Activated CD8-positive, alpha-beta memory T cell treated with anti-CD3 and anti-CD28 coated beads, Interleukin-2, amount 10 ng/mL, durations not matched to agents 7 days and 5 days (primary cell): ENCODE measurements around the gene FNIP1. TPM values are rescaled to one million over a fixed set of nuclear protein-coding genes. Genes with fewer than 3 reads are reported as not detected.

Experiments used
- ATAC-seq: fragments of 150-1000 bp; cut with Tn5 transposase; one replicate; pipeline ENCODE4 v1.10.0; 2021; ENCODE audit warnings: moderate library complexity
- CTCF ChIA-PET: fragments of 350-600 bp; sonication (Branson Sonifier 250); formaldehyde crosslinking; loops from one replicate; lab custom pipeline; 2021; ENCODE audit warnings: antibody characterized with exemption; lab: Charles Lee
- DNase-seq: peaks from one replicate; pipeline ENCODE4 v3.0.0-alpha.2; 2020
- H3K27ac Mint-ChIP-seq: one replicate; pipeline ENCODE4 v1.8.0; 2021; ENCODE audit warnings: mild to moderate bottlenecking, mixed read lengths
- H3K27me3 Mint-ChIP-seq: one replicate; pipeline ENCODE4 v1.8.0; 2021; ENCODE audit warnings: mixed read lengths
- H3K36me3 Mint-ChIP-seq: one replicate; pipeline ENCODE4 v1.8.0; 2021; ENCODE audit warnings: mild to moderate bottlenecking, mixed read lengths
- H3K4me1 Mint-ChIP-seq: one replicate; pipeline ENCODE4 v1.8.0; 2021; ENCODE audit warnings: mixed read lengths
- H3K4me3 Mint-ChIP-seq: one replicate; pipeline ENCODE4 v1.8.0; 2021; ENCODE audit warnings: mild to moderate bottlenecking, moderate library complexity, mixed read lengths
- H3K9me3 Mint-ChIP-seq: one replicate; pipeline ENCODE4 v1.8.0; 2022; ENCODE audit warnings: low read depth, mixed read lengths
- total RNA-seq, 2 experiments: library from RNA; stranded (reverse); gene quantifications; one replicate each; pipeline ENCODE4 v1.2.3, GENCODE V29; 2021

Gene FNIP1
- total RNA-seq, 2 experiments from 2014 or later: 25.5 to 30.3 TPM

- Mint-ChIP-seq H3K27me3 (no peaks in the 10 kb centered on the region), H3K4me1 (peaks cover 7% of the 10 kb centered on the region), H3K9me3 (peaks cover 2% of the 10 kb centered on the region), H3K4me3 (no peak overlapping the region), H3K27ac (no peak overlapping the region), H3K36me3 (peaks cover 50% of the 10 kb centered on the region)
- DNase-seq (no peak), ATAC-seq (no peak)
- CTCF ChIA-PET: no interaction called here
These were observed 142.5 kb downstream of the FNIP1 start for GRCh38 chr5:131654309-131654708.

GRCh38 chr5:131649161-131649560 lies 147.7 kb downstream of the FNIP1 start:
- DNase-seq (no peak), ATAC-seq (no peak)
- Mint-ChIP-seq H3K4me3 (no peak overlapping the region), H3K27ac (no peak overlapping the region), H3K27me3 (no peaks in the 10 kb centered on the region), H3K4me1 (no peaks in the 10 kb centered on the region), H3K36me3 (peaks cover 53% of the 10 kb centered on the region), H3K9me3 (no peaks in the 10 kb centered on the region)
- CTCF ChIA-PET: no interaction called here

DNA sequence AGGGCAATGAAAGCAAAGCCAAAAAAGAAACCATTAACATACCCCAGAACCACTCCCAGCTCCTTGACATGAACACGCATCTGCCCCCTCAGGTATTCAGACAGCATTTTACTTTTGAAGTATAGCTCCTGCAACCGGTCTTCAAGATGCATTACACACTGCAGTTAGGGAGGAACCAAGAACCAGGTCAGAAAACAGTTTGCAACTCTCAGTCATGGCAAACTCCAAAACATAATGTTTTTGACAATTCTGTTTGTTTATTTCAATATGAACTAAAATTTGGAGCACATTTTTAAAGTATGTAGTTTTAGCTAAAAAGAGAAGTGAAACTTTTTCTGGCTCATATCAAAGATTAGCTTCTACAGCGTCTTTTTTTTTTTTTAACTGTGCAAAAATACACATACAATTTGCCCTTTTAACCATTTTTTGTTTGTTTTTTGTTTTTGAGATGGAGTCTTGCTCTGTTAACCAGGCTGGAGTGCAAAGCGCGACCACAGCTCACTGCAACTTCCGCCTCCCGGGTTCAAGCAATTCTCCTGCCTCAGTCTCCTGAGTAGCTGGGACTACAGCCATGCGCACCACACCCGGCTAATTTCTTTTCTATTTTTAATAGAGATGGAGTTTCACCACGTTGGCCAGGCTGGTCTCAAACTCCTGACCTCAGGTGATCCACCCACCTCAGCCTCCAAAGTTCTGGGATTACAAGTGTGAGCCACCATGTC lies 149.6 kb downstream of the FNIP1 start:
- H3K36me3 Mint-ChIP-seq: peaks cover 50% of the 10 kb centered on the region

GRCh38 chr5:131644822-131645221 lies 152.0 kb downstream of the FNIP1 start:
- H3K27me3 Mint-ChIP-seq: no peaks in the 10 kb centered on the region
- no peak for ATAC-seq
- H3K36me3 Mint-ChIP-seq: peaks cover 36% of the 10 kb centered on the region
- CTCF ChIA-PET: interaction anchor here (1.1 kb wide), 1 partner anchor 14 kb away, joined by 3 read pairs; no protein-coding TSS in a partner anchor
- no peak overlapping the region for H3K4me3 Mint-ChIP-seq
- no peaks in the 10 kb centered on the region for H3K9me3 Mint-ChIP-seq
- H3K27ac Mint-ChIP-seq: no peak overlapping the region
- peaks cover 9% of the 10 kb centered on the region for H3K4me1 Mint-ChIP-seq
- no peak for DNase-seq

More for the DNA sequence above, 149.6 kb downstream of the FNIP1 start:
- ATAC-seq (no peak), DNase-seq (no peak)
- Mint-ChIP-seq H3K9me3 (no peaks in the 10 kb centered on the region), H3K27me3 (no peaks in the 10 kb centered on the region), H3K27ac (no peak overlapping the region), H3K4me3 (no peak overlapping the region), H3K4me1 (no peaks in the 10 kb centered on the region)
- CTCF ChIA-PET: interaction anchor here (0.6 to 1.8 kb wide), 3 partner anchors 9 to 369 kb away, joined by 3 to 6 read pairs (median 3); no protein-coding TSS in a partner anchor

- ATAC-seq (no peak), DNase-seq (no peak)
- Mint-ChIP-seq H3K9me3 (no peaks in the 10 kb centered on the region), H3K36me3 (peaks cover 33% of the 10 kb centered on the region), H3K4me1 (peaks cover 12% of the 10 kb centered on the region), H3K4me3 (no peak overlapping the region), H3K27me3 (no peaks in the 10 kb centered on the region), H3K27ac (no peak overlapping the region)
- CTCF ChIA-PET: no interaction called here
These were observed 152.4 kb downstream of the FNIP1 start for GRCh38 chr5:131644370-131644769.

DNA sequence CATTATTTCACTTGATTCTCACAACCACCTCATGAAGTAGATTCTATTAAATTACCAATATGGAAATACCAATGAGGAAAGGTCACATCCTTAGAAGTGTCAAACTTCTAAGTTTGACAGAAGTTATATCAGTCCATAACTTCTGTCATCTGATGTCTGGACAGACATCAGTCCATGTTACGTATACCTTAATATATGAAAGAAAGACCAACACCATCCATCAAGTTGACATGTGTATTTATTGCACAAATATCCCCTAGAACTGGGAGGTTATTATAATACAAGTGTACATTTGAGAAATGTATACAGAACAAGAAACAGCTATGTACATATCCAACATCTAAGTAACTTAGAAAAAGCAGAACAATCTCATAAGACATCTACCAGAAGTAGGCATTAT lies 155.3 kb downstream of the FNIP1 start:
- CTCF ChIA-PET: interaction anchor here (1.2 to 1.3 kb wide), 2 partner anchors 52 to 367 kb away, joined by 3 to 5 read pairs; no protein-coding TSS in a partner anchor
- H3K9me3 Mint-ChIP-seq: no peaks in the 10 kb centered on the region

DNA sequence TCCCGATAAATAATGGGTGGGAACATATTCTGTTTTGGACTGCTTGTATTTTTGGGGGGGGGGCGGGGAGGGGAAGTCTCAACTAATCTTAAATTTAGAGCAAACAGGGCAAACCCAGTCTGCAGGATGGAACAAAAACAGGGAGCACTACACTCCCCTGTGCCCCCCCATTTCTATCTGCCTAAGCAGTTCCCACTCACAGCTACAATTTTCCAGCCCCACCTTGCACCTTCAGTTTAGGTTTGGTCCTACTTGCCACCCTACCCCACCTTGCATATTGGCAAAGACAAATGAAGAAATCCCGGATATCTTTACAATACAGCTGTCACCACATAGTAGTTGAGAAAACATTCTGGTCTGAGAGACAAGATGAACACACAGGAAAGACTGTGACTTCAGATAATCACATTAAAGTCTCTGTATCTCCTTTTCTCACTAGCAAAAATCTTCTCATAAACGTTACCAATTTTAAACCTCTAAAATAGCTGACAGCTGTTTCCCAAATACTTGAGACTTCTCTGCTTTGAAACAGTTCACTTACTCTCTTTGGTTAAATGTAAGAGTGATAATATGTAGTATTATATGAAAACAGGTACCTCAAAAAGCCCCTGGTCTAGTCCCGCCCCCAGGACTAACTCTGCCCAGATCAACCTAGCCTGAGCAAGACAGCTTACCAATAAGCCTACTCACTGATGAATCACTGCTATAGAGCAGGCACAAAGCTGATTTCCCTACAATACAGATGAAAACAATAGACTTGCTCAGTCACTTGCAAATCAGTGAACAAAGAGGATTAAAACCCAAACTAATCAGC lies 156.6 kb downstream of the FNIP1 start:
- DNase-seq: no peak
- H3K27ac Mint-ChIP-seq: peak overlapping the region; percentile 12
- H3K4me1 Mint-ChIP-seq: peaks cover 23% of the 10 kb centered on the region
- CTCF ChIA-PET: interaction anchor here (1.1 to 1.2 kb wide), 2 partner anchors 10 to 51 kb away, joined by 3 to 5 read pairs; no protein-coding TSS in a partner anchor
- ATAC-seq: no peak
- H3K36me3 Mint-ChIP-seq: peaks cover 16% of the 10 kb centered on the region
- H3K4me3 Mint-ChIP-seq: no peak overlapping the region
- no peaks in the 10 kb centered on the region for H3K9me3 Mint-ChIP-seq
- no peaks in the 10 kb centered on the region for H3K27me3 Mint-ChIP-seq

More for the DNA sequence above, 155.3 kb downstream of the FNIP1 start:
- DNase-seq (no peak), ATAC-seq (no peak)
- no peak overlapping the region for H3K4me3 Mint-ChIP-seq
- H3K36me3 Mint-ChIP-seq: peaks cover 21% of the 10 kb centered on the region
- H3K27ac Mint-ChIP-seq: no peak overlapping the region
- peaks cover 18% of the 10 kb centered on the region for H3K4me1 Mint-ChIP-seq
- no peaks in the 10 kb centered on the region for H3K27me3 Mint-ChIP-seq

- peaks cover 10% of the 10 kb centered on the region for H3K36me3 Mint-ChIP-seq
- ATAC-seq (no peak), DNase-seq (no peak)
- H3K4me3 Mint-ChIP-seq: no peak overlapping the region
- CTCF ChIA-PET: interaction anchor here (1.8 kb wide), 1 partner anchor 50 kb away, joined by 8 read pairs; no protein-coding TSS in a partner anchor
- H3K27ac Mint-ChIP-seq: no peak overlapping the region
- H3K9me3 Mint-ChIP-seq: no peaks in the 10 kb centered on the region
- H3K4me1 Mint-ChIP-seq: peaks cover 23% of the 10 kb centered on the region
- peaks cover 2% of the 10 kb centered on the region for H3K27me3 Mint-ChIP-seq
These were observed 157.7 kb downstream of the FNIP1 start for GRCh38 chr5:131639148-131639547.

GRCh38 chr5:131637694-131638093 lies 159.1 kb downstream of the FNIP1 start:
- peaks cover 7% of the 10 kb centered on the region for H3K36me3 Mint-ChIP-seq
- peaks cover 23% of the 10 kb centered on the region for H3K4me1 Mint-ChIP-seq
- CTCF ChIA-PET: no interaction called here
- peaks cover 2% of the 10 kb centered on the region for H3K27me3 Mint-ChIP-seq
- DNase-seq (no peak), ATAC-seq (no peak)
- no peak overlapping the region for H3K4me3 Mint-ChIP-seq
- no peak overlapping the region for H3K27ac Mint-ChIP-seq
- no peaks in the 10 kb centered on the region for H3K9me3 Mint-ChIP-seq

GRCh38 chr5:131635684-131636572 lies 160.9 kb downstream of the FNIP1 start:
- H3K36me3 Mint-ChIP-seq: peaks cover 2% of the 10 kb centered on the region
- H3K4me1 Mint-ChIP-seq: peaks cover 21% of the 10 kb centered on the region
- DNase-seq: no peak
- ATAC-seq: no peak
- no peaks in the 10 kb centered on the region for H3K9me3 Mint-ChIP-seq
- peak overlapping the region; percentile 95 for H3K4me3 Mint-ChIP-seq
- peaks cover 2% of the 10 kb centered on the region for H3K27me3 Mint-ChIP-seq
- CTCF ChIA-PET: interaction anchor here (1.1 to 1.3 kb wide), 3 partner anchors 10 to 372 kb away, joined by 4 to 5 read pairs (median 4); no protein-coding TSS in a partner anchor
- H3K27ac Mint-ChIP-seq: peak overlapping the region; percentile 98

DNA sequence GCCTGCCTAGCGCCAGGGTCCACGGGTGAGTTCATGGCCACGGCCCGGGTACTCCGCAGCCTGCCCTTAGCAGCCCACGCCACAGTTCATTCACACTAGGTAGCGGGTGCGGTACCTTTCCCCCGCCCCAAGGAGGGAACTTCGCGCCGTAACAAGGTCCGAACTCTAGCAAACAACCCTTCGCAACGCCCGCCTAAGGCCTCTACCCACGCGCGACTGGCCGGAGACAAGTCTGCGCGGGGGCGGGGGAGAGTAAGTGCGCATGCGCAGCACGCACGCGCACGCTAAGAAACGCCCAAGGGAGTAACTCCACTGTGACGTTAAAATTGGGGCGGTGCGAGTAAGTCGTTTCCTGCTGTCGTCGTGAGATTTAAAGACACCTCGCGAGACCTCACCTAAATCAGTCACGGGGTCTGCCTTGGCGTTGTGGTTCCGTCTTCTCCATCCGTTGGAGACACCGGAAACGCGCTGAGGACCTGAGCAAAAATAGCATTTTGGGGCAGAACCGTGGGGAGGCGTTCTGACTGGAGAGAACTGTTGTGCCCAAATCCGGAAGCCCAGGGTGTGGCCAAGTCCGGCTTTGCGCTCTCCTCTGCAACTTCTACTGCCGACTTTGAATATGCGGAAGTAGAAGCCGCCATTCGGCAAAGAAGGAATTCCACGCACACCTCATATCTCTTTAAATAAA lies 161.7 kb downstream of the FNIP1 start, which contains the start of gene RAPGEF6:
TSS of gene RAPGEF6 (minus strand) at position 234 of the 688 bp plus-strand sequence. CDS start at position 35, 199 bp downstream.
- CTCF ChIA-PET: interaction anchor here (1.1 to 1.3 kb wide), 3 partner anchors 11 to 373 kb away, joined by 4 to 5 read pairs (median 4); no protein-coding TSS in a partner anchor
- Mint-ChIP-seq H3K9me3 (no peaks in the 10 kb centered on the region), H3K4me3 (peak within 1 kb of the TSS; percentile 95), H3K27me3 (peaks cover 2% of the 10 kb centered on the region), H3K27ac (peak within 1 kb of the TSS; percentile 98), H3K36me3 (peaks cover 2% of the 10 kb centered on the region), H3K4me1 (peaks cover 16% of the 10 kb centered on the region)
- peak; percentile 100 for DNase-seq
- ATAC-seq: peak; percentile 90

- peaks cover 2% of the 10 kb centered on the region for H3K27me3 Mint-ChIP-seq
- peaks cover 17% of the 10 kb centered on the region for H3K4me1 Mint-ChIP-seq
- peak overlapping the region; percentile 98 for H3K27ac Mint-ChIP-seq
- peaks cover 2% of the 10 kb centered on the region for H3K36me3 Mint-ChIP-seq
- H3K4me3 Mint-ChIP-seq: peak overlapping the region; percentile 95
- ATAC-seq (peak; percentile 36), DNase-seq (peak; percentile 85)
- CTCF ChIA-PET: interaction anchor here (4.9 kb wide), 1 partner anchor 45 kb away, joined by 22 read pairs; no protein-coding TSS in a partner anchor
- H3K9me3 Mint-ChIP-seq: no peaks in the 10 kb centered on the region
These were observed 162.2 kb downstream of the FNIP1 start for GRCh38 chr5:131634666-131634995.
